Right lobe of liver (tissue), 4 donors: ENCODE measurements around the gene KRTAP5-4.

ENCODE experiments used
- CTCF ChIP-seq, 4 donors: fragments of 200-600 bp in 3 of 4; fragments of 450-650 bp in 1 of 4; IDR thresholded peaks; one replicate each; pipeline versions ENCODE4 v1.5.1 to v1.8.0; 2016 to 2022; ENCODE audit warnings: antibody characterized with exemption in 4 of 4, mild to moderate bottlenecking in 2 of 4
- POLR2A ChIP-seq: fragments of 450-650 bp; IDR thresholded peaks from one replicate; pipeline ENCODE4 v1.6.1; 2017; ENCODE audit warnings: antibody characterized with exemption, mild to moderate bottlenecking
- donor health status: DM: no; HTN: no; CAD: no.
- donor health status: DM: no; HTN: no; CAD: no.
- donor health status: DM: no; HTN: yes; CAD: no.

DNA sequence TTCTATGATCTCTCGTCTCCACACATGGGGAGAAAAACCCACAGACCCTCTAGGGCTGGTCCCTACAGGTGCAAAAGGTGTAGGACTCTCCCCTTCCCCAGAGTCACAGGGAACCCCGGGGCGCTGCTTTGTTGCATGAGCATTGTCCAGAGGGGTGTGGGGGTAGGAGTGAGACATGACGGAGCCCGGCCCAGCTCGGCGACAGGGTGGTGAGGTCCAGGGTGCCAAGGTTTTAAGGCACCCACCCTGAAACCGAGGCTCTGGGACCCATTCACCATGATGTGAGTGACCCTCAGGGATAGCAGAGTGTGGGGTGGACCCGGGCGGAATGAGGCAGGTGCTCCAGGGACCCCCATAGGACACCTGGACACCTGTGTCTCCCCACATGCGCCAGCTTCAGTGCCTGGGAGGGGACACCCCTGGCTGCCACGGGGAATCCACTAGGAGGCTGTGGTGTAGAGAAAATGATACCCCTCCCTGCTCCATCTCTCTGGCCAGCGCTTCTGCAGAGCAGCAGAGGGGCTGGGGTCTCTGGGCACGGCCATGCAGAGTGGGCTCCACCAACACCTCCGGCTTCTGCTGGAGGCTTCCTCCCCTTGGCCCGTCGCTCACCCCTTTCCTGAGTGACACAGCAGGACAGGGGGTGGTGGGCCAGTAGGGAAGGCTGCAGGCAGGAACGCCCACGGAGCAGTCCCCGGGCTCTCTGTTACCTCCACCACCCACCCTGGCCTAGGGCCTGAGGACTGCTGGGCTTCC is 22.8 kb upstream of the KRTAP5-4 start:
- TF ChIP-seq POLR2A (no peak), CTCF (IDR thresholded peaks at IDR 0.05) (no peak)
